Stimulated activated CD4-positive, alpha-beta T cell treated with anti-CD3 and anti-CD28 coated beads, Interleukin-4, amount 100 ng/mL, for 48 hours (primary cell): ENCODE data around the gene LY9.

Source experiments
- DNase-seq, 2 donors: peaks; one replicate each; pipeline ENCODE4 v3.0.0-alpha.2; 2020; ENCODE audit warnings: low read depth in 2 of 2

The LY9 gene

GRCh38 chr1:160836981-160837557, 41.1 kb downstream of the LY9 start:
- no peak for DNase-seq

- peak; percentile 47 to 58 for DNase-seq
Measured at GRCh38 chr1:160837558-160838205, 41.7 kb downstream of the LY9 start.

GRCh38 chr1:160838888-160839287, 42.9 kb downstream of the LY9 start:
- no peak for DNase-seq

GRCh38 chr1:160839746-160840145, 43.8 kb downstream of the LY9 start:
- no peak for DNase-seq

- DNase-seq = no peak
Measured at GRCh38 chr1:160841079-160841478, 45.1 kb downstream of the LY9 start.

- no peak for DNase-seq
Measured at GRCh38 chr1:160844447-160845232, 48.7 kb downstream of the LY9 start.

- DNase-seq = no peak
Measured at GRCh38 chr1:160846281-160846680, 50.3 kb downstream of the LY9 start.

GRCh38 chr1:160850541-160850940, 54.6 kb downstream of the LY9 start:
- DNase-seq = no peak

- no peak for DNase-seq
Measured at GRCh38 chr1:160850993-160851392, 55.0 kb downstream of the LY9 start.

- no peak for DNase-seq
Measured at GRCh38 chr1:160853014-160853413, 57.0 kb downstream of the LY9 start.

- DNase-seq = no peak
Measured at GRCh38 chr1:160853754-160854153, 57.8 kb downstream of the LY9 start.

- DNase-seq = no peak
Measured at GRCh38 chr1:160855181-160855981, 59.4 kb downstream of the LY9 start.

GRCh38 chr1:160858097-160858496, 62.1 kb downstream of the LY9 start:
- DNase-seq = no peak

GRCh38 chr1:160858507-160858906, 62.5 kb downstream of the LY9 start:
- DNase-seq = no peak

GRCh38 chr1:160859166-160859565, 63.2 kb downstream of the LY9 start:
- no peak for DNase-seq

GRCh38 chr1:160860840-160861505, 65.0 kb downstream of the LY9 start:
- no peak for DNase-seq

- DNase-seq = peak; percentile 20 to 53
Measured at GRCh38 chr1:160862203-160863060, 66.5 kb downstream of the LY9 start, which contains the start of gene CD244. Gene CD244, minus strand, starts transcription at chr1:160862887. Its CDS starts 210 bp downstream, at chr1:160862677.

- no peak for DNase-seq
Measured at GRCh38 chr1:160863061-160863773, 67.2 kb downstream of the LY9 start.

GRCh38 chr1:160863774-160864131, 67.8 kb downstream of the LY9 start:
- DNase-seq = no peak

GRCh38 chr1:160864173-160864572, 68.2 kb downstream of the LY9 start:
- no peak for DNase-seq
